Posterior cingulate gyrus (tissue), 11 donors: ENCODE measurements around the gene GRB7.

ENCODE experiments used
- DNase-seq, 10 donors: peaks; one replicate each; pipeline versions ENCODE4 v3.0.0 to v3.0.0-alpha.2; 2020 to 2021; ENCODE audit warnings: mixed read lengths in 3 of 10
- intact Hi-C: fragments of 100-400 bp; cut with DNase I; formaldehyde crosslinking; loops from one replicate; pipeline ENCODE4 v1.15.1; 2023

The GRB7 gene

DNA sequence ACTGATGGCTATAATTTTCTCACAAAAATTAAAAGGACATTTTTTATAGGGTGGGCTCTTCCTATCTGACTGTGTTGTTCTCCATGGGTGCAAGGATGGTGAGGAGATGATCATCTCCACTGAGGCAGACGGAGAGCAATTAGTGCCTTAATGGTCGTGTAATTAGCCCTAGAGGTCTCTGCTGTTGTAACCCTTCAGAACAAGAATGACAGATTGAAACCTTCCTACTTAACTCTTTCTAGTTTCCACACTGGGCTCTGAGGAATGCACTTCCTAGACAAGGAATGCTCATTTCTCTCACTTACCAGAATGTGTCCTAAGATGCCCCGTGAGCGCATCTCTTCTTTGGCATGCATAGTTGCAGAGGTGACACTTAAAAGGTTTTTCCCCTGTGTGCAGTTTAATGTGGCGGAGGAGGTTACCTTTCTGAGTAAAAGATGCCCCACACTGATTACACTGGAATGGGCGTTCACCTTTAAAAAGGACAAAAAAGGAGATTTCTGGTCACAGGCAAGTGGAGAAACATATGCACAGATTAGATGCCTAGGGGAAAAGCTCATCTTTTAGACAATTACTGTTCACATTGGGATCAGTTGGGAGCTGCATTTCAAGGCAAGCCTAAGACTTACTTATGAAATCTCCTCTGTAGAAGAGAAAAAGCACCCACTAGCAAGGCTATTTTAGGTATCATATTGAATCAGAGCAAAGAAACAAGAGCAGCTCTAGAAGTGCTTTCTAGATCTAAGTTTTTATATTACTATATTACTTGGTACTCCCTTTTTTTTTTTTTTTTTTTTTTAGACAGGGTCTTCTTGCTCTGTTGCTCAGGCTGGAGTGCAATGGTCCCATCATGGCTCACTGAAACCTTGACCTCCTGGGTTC is 53.6 kb downstream of the GRB7 start:
- intact Hi-C loops = no loop called here

DNA sequence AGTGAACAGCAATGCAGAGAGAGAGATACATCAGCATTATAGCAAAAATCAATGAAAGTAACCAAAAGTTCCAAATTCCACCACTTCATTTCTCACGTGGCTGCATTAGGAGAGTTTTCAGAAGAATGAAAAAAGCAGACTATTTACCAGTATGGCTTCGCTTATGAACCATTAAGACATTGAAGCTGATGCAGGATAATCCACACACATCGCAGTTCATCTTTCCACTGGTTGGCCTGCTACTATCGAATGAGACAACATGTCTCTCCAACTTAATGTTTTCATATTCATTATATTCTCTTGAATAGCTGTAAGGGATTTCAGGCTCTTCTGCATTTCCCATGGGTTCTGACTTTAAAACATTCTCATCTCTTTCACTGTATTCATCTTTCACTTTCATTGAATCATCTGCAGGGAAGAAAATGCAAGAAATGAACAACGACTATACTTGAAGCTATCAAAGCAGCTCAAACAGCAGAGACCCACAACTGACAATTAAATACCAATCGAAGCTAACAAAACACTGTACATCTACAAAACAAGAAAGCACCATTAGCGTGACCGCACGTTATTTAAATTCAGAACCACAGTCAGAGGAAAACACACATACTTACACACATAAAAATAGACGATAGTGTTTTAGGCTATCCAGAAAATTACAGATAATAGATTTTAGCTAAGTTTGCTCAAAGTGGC is 54.9 kb downstream of the GRB7 start:
- intact Hi-C loops = no loop called here
- no peak for DNase-seq

More for the DNA sequence above, 53.6 kb downstream of the GRB7 start:
- DNase-seq = no peak

DNA sequence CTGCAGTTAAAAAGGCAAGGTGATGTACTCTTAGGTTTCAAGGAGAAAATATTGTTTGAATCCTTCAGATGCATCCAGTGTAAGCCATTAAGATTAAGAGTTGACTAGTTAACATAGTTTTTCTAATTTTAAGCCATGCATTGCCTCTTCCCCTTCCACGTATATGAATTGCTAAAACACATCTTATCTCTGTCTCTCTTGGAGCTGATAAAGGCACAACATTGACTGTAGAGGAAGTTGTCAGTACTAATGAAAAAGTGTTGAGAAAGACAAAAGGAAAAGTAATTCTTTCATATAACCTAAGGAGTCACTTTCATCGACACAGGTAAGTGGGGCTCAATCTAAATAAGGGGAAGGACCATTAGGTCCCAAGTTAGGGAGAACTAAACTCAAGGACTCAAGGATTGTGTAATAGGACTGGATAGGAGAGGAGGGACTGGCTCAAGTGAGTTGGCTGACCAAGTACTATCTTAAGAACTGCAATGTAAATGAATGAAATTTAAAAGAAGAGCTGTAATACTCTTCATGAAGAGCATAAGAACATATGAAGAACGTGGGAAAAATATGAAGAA is 55.6 kb downstream of the GRB7 start:
- intact Hi-C loops = no loop called here
- DNase-seq = no peak

DNA sequence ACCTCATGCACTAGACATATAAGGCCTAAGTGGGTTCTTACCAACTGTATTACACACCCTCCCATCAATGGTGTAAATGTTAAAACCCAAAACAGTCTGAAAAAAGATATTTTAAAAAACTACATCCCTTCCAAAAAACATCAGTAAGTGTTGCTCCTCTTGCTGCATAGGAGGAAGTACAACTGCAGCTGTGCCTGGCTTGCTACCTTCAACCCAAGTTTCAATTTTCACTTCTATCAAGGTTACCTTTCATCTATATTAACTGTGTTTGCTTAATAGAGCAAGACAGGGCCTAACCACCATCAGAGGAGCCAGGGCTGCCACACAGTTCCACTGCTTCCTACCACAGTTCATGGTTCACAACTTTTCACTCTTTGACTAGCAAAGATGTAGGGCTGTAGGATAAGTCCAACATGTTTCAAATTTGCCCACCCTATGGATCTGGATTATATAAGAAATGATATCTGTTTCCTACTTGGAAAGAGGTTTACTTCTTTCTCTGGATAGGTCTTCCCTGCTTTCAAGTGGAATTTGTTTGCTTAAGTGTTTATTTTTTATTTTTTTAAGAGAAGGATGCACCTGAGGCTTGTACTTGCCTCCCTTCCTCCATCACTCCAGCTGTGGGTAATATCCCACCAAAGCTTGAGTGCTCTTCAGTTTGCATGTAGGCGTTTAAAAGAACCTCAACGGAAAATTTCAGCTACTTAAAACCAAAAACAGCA is 56.7 kb downstream of the GRB7 start:
- no peak for DNase-seq
- intact Hi-C loops = no loop called here
